ENCODE results near the gene GALNT2.

DNA sequence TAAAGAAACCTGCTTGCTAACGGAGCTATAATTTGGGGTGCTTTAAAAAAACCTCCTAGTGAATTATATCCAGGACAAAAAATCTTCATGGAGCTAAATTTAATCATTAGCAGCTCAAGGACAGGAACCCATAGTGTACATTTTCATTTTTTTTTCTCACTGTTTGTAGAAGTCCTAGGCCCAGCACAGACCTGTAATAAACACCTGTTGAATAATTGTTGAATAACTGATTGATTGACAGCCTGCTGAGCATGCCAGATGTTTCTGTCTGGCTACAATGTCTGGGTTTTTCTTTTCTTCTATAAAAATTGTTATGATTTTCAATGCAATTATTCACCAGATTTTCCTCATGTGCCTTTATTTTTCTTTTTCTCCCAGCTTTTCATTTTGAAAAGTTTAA is 10.9 kb upstream of the GALNT2 start:
- TF ChIP-seq EP300 (IDR thresholded peaks at IDR 0.05) (no peak), POLR2A (IDR thresholded peaks at IDR 0.05) (no peak)

Measured in tibial nerve (tissue), 3 donors.